Measurements from ENCODE around the gene RLBP1.

RLBP1 gene

DNA sequence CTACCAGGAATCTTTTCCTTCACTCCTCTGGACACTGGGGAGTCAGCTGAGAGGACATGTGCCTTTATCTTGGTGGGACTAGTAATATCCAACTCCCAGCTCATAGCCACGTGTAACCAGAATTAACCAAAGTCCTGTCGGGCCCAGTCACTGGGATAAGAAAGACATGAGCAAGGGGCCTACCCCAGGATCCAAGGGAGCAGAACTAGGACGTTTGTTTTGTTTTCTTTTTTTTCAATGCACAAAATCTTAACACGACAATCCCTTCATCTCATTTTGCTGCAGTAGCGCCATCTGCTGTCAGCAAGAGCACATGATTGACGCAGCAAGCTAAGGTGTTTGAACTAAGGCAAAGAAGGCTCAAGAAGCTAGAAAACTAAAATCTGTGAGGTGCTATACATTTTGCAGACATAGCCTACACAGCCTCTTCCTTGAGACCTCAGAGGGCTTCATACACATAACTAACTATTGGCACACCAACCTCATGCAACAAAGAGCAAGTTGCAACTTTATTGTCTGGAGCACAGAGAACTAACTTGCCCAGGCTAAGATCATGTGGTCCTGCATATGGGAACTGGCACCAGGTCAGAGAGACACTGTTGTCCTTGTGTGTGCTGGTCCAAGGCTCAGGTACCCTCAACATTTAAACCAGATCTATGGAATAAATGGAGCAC is 43.6 kb downstream of the RLBP1 start:
- DNase-seq: no peak

GRCh38 chr15:89177116-89177515 is 44.3 kb downstream of the RLBP1 start:
- DNase-seq: no peak

DNA sequence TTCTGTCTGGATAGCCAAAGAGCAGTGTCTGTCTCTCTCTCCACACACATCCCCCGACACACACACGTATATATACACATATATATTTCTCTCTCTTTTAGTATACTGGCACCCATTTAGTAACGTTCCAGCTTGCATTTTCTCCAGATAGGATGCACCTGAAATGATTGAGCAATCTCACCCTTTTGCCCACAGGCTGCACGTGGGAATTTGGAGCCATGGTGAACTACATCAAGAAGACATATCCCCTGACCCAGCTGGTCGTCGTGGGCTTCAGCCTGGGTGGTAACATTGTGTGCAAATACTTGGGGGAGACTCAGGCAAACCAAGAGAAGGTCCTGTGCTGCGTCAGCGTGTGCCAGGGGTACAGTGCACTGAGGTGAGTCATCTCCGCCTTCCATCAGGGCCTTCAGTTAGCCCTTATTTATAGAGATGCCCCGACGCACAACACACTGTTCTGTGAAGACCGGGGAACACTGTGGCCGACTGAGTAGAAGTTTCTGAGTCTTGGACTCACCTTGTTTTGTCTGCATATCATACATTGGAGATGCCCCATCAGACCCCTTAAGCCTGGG is 45.7 kb downstream of the RLBP1 start:
- DNase-seq: no peak

DNA sequence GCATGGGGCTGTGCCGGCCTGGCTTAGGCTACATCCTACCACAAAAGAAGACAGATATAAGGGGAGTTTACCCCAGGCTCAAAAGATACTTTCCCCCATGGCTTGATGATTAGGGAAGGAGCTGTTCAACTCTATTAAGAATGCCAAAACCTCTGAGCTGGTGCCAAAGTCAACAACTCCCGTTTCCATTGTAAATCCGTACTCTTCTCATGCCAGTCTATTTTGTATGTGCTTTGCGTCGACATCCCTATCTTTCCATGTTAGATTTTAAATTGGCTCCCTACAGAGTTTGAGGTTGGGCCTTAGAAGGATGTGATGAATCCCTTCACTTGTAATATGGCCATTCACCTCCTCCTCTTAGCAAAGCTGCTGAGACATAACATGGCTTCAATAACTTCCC is 46.9 kb downstream of the RLBP1 start:
- DNase-seq: no peak

DNA sequence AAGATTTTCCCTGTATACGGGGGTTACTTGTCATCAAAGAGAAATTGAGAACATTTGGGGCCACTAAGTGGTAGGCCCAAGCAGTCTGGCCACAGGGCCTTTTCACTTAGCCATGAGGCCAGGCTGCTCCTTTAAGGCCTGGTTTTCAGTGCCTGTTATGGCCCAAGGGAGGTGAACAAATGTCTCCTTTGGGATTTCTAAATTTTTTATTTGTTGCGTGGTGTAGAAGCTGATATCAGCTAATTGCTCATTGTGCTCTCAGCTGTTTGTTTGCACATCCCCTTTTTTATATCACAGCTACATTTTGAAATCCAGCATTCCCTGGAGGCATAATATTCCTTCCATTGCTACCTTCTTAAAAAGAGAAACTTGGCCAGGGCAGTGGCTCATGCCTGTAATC is 48.5 kb downstream of the RLBP1 start:
- no peak for DNase-seq

DNA sequence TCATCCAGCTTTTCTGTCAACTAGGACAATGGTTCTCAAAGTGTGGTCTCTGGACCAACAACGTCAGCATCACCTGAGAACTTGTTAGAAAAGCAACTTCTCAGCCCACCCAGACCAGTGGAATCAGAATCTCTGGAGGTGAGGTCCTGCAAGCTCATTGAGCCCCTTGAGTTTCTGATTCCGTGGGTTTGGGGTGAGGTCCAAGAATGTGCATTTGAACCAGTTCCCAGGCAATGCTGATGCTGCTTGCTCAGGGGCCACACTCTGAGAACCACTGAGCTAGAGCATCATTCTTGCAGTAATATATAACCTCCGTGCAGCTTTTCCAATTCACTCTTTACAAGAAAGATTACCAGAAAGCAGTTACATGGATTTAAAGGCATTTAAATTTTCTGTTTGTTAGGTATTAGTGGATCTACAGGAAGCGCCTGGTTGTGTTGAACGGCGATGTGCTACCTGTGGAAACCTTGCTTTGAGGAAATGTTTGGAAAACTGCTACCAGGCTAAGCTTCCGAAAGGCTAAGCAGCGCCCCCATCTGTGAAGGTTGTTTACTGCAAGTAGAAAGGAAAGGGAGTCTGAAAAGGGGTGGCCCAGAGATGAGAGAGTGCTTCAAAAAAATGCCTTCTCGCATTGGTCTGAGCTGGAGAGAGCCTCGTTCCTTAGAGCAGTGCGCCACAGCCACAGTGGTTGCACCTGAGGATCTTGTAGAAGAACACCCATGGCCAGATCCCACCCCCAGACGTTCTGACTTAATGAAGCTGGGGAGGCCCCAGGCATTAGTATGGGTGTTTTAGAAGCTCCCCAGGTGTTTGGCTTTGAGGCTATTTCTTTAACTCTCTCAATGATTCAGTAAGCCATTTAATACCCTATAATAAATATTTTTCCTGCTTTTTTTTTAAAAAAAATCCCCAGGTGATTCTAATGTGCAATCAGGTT is 50.0 kb downstream of the RLBP1 start:
- no peak for DNase-seq

- no peak for DNase-seq
Observed at GRCh38 chr15:89170364-89170763, 51.0 kb downstream of the RLBP1 start.

DNA sequence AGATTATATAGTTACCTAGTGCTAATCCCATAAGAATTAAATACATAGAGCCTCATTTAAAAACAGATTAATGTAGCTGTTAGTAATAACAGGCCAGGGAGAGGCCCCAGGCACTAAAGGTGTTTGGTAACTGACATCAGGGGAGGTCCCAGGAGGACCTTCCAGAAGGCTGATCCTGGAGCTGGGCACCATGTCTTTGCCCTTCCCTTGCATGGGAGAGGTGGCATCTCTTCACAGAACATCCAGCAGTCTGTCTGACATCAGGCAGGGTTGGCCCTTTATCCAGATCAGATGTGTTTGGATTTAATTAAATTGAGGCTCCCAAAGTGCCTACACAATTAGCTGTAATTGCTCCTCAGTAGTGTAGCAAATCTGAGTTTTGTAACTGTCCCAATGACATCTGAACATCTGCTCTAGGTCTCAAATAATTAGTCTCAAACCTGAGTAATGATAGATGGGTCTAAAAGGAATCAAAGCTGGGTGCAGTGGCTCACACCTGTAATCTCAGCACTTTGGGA is 53.0 kb downstream of the RLBP1 start:
- DNase-seq: no peak

DNA sequence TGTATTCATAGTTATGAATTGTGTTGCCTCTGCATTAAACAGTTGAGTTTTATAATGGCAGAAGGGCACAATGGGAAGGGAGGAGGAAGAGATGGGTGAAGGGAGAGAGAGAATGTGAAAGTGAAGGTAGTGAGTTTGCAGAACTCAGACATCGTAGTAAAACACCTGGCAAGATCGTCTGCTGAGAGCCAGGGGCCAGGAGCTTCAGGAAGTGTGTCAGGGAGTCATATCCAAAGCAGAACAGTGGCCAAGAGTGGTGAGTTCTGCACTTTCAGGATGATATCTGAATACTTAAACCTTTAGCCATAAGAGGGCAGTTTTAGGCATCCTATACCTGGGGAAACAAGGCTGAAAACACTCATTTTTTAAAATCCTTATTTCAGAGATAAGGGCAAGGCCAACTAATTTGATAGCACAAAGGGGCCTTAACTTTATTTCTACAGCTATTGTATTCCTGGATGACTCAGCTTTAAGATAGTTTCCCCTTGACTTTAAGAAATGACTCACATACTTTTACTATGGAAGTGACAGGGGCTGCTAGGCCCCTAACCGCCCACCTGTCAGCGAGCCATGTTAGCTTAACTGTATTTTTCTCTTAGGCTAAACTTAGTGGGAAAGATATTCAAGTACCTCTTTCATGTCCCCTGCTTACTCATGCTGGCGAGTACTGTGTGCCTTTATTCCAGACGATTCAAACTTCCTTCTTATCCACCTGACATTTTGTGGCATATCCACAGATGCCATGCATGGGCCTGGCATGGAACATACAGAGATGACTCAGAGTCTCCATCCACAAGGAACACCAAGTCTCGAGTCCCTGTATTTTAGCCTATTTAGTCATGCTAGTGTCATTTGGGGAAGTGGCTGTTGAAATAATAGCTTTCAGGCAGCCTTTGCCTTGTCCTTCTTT is 53.9 kb downstream of the RLBP1 start:
- no peak for DNase-seq

- no peak for DNase-seq
Observed at GRCh38 chr15:89165677-89166076, 55.7 kb downstream of the RLBP1 start.

GRCh38 chr15:89164712-89165211 is 56.6 kb downstream of the RLBP1 start:
- DNase-seq: no peak

- no peak for DNase-seq
Observed at GRCh38 chr15:89163271-89164055, 57.9 kb downstream of the RLBP1 start.

- no peak for DNase-seq
Observed at GRCh38 chr15:89161666-89162065, 59.7 kb downstream of the RLBP1 start.
